Measurements from ENCODE around the gene MUTYH.

DNA sequence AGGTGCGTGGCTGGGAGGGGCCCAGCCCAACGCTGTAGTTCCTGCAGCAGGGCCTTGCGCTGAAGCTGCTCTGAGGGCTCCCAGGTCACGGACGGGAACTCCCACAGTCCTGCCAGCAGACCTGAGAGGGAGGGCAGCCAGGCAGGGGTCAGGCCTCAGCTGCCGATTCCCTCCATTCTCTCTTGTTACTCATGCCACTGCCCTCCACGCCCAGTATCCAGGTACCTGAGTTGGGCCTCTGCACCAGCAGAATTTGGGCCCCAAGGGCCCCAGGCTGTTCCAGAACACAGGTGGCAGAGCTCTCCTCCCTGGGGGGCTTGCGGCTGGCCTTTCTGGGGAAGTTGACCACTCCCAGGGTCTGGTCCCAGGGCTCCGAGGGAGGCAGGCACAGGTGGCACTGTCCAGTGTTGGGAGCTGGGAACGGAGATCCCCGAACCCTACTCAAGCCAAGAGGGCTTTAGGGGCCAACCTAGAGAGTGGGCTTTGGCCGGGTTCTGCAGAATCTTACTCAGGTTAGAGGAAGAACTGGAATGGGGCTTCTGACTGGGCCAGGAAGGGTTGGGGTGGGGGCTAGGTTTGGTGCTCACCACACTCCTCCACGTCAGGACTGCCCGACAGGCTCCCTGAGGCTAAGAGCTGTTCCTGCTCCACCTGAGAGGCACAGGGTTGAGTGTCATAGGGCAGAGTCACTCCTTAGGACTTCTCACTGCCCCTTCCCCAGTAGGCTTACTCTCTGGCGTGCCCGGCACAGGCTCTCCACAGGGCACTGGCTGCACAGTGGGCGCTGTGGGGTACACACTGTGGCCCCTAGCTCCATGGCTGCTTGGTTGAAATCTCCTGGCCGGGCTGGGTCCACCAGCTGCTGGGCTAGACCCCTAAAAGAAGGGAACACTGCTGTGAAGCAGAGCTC is 8.5 kb downstream of the MUTYH start:
- TF ChIP-seq, protein P1, sequence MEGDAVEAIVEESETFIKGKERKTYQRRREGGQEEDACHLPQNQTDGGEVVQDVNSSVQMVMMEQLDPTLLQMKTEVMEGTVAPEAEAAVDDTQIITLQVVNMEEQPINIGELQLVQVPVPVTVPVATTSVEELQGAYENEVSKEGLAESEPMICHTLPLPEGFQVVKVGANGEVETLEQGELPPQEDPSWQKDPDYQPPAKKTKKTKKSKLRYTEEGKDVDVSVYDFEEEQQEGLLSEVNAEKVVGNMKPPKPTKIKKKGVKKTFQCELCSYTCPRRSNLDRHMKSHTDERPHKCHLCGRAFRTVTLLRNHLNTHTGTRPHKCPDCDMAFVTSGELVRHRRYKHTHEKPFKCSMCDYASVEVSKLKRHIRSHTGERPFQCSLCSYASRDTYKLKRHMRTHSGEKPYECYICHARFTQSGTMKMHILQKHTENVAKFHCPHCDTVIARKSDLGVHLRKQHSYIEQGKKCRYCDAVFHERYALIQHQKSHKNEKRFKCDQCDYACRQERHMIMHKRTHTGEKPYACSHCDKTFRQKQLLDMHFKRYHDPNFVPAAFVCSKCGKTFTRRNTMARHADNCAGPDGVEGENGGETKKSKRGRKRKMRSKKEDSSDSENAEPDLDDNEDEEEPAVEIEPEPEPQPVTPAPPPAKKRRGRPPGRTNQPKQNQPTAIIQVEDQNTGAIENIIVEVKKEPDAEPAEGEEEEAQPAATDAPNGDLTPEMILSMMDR (IDR thresholded peaks at IDR 0.05) = no peak
- TF ChIP-seq POLR2AphosphoS5 (IDR thresholded peaks at IDR 0.05) (no peak), POLR2A (IDR thresholded peaks at IDR 0.05; ENCODE audit: low read depth) (no peak), EP300 (IDR thresholded peaks at IDR 0.05) (no peak)
